GM12874 (cell line): ENCODE data around the gene MEGF8.

Experiments
- CTCF ChIP-seq: IDR thresholded peaks from 2 replicates; pipeline ENCODE4 v1.5.1; 2011; ENCODE audit warnings: low read depth, mild to moderate bottlenecking, control low read depth, low read length, moderate library complexity; ENCODE audit not compliant: insufficient read depth

The MEGF8 gene

GRCh38 chr19:42335971-42336370 is 10.5 kb downstream of the MEGF8 start:
- no peak for TF ChIP-seq CTCF

GRCh38 chr19:42343344-42344110 is 18.1 kb downstream of the MEGF8 start:
- TF ChIP-seq CTCF = 0 out of 2 replicates have a peak, but pooled peaks have one; percentile 39

GRCh38 chr19:42344336-42344893 is 19.0 kb downstream of the MEGF8 start:
- TF ChIP-seq CTCF = no peak

- no peak for TF ChIP-seq CTCF
These were observed 19.9 kb downstream of the MEGF8 start for GRCh38 chr19:42345191-42345812.

GRCh38 chr19:42348211-42348610 is 22.8 kb downstream of the MEGF8 start:
- TF ChIP-seq CTCF = no peak

GRCh38 chr19:42349378-42350107 is 24.1 kb downstream of the MEGF8 start:
- no peak for TF ChIP-seq CTCF

GRCh38 chr19:42350417-42350816 is 25.0 kb downstream of the MEGF8 start:
- TF ChIP-seq CTCF = no peak
